Thoracic aorta (tissue), 2 donors: Measurements from ENCODE around the gene EPG5. TPM values are rescaled to one million over a fixed set of nuclear protein-coding genes. Genes with fewer than 3 reads are reported as not detected.

Source experiments
- ATAC-seq: fragments of 150-250 bp; one replicate; pipeline ENCODE4 v1.8.0; 2017; ENCODE audit warnings: low read depth; ENCODE audit not compliant: insufficient number of reproducible peaks, low FRiP score
- DNase-seq: peaks from one replicate; pipeline ENCODE4 v3.0.0-alpha.2; 2020; ENCODE audit warnings: low spot score
- H3K27ac ChIP-seq, 2 donors: fragments of 200-600 bp; sonication (generic); 1 replicate in 1 of 2; 2 replicates in 1 of 2; pipeline ENCODE4 v1.5.1; 2016; ENCODE audit warnings: mild to moderate bottlenecking in 2 of 2, moderate library complexity in 2 of 2
- H3K27me3 ChIP-seq: fragments of 200-600 bp; sonication (generic); replicated peaks from 2 replicates; pipeline ENCODE4 v1.6.0; 2016; ENCODE audit warnings: mild to moderate bottlenecking; ENCODE audit not compliant: insufficient read depth
- H3K36me3 ChIP-seq: fragments of 200-600 bp; sonication (generic); one replicate; pipeline ENCODE4 v1.5.1; 2016
- H3K4me1 ChIP-seq, 2 donors: fragments of 200-600 bp; sonication (generic); 1 replicate in 1 of 2; 2 replicates in 1 of 2; pipeline versions ENCODE4 v1.5.1 to v1.6.0; 2016; ENCODE audit warnings: low read depth in 2 of 2, mild to moderate bottlenecking in 1 of 2; ENCODE audit not compliant: control insufficient read depth in 1 of 2
- H3K4me3 ChIP-seq: fragments of 200-600 bp; sonication (generic); 2 replicates; pipeline ENCODE4 v1.5.1; 2016; ENCODE audit warnings: mild to moderate bottlenecking
- H3K9me3 ChIP-seq: fragments of 200-600 bp; sonication (generic); 2 replicates; pipeline ENCODE4 v1.5.1; 2016
- CTCF ChIP-seq: fragments of 200-600 bp; sonication (generic); IDR thresholded peaks from one replicate; pipeline ENCODE4 v1.5.1; 2019; ENCODE audit warnings: antibody characterized with exemption
- total RNA-seq, 2 donors: library from RNA; depleted of rRNA; stranded (reverse); fragments of >200 nt; gene quantifications; one replicate each; pipeline versions ENCODE4 v1.1.0 to v1.2.3, GENCODE V29; 2016

Gene EPG5
- total RNA-seq, 2 donors from 2014 or later, result 46.0 to 47.9 TPM

- ATAC-seq (peak; percentile 46), DNase-seq (no peak)
- Histone ChIP-seq H3K4me1 (peaks cover 10 to 24% of the 10 kb centered on the region in 2 donors), H3K27ac (peak overlapping the region in 1 of 2 donors; percentile 5), H3K36me3 (no peaks in the 10 kb centered on the region), H3K4me3 (no peak overlapping the region), H3K27me3 (no peaks in the 10 kb centered on the region), H3K9me3 (no peaks in the 10 kb centered on the region)
- TF ChIP-seq CTCF, result peak; percentile 68
These were observed 127.4 kb downstream of the EPG5 start for GRCh38 chr18:45839414-45840395.

- H3K9me3 ChIP-seq, result no peaks in the 10 kb centered on the region
- no peak for TF ChIP-seq CTCF
- H3K4me3 ChIP-seq, result peak overlapping the region; percentile 73
- H3K27ac ChIP-seq, result no peak overlapping the region
- H3K4me1 ChIP-seq, result peaks cover 10 to 24% of the 10 kb centered on the region in 2 donors
- DNase-seq, result no peak
- no peaks in the 10 kb centered on the region for H3K27me3 ChIP-seq
- ATAC-seq, result peak; percentile 6
- H3K36me3 ChIP-seq, result no peaks in the 10 kb centered on the region
These were observed 128.6 kb downstream of the EPG5 start for GRCh38 chr18:45838302-45839070.

DNA sequence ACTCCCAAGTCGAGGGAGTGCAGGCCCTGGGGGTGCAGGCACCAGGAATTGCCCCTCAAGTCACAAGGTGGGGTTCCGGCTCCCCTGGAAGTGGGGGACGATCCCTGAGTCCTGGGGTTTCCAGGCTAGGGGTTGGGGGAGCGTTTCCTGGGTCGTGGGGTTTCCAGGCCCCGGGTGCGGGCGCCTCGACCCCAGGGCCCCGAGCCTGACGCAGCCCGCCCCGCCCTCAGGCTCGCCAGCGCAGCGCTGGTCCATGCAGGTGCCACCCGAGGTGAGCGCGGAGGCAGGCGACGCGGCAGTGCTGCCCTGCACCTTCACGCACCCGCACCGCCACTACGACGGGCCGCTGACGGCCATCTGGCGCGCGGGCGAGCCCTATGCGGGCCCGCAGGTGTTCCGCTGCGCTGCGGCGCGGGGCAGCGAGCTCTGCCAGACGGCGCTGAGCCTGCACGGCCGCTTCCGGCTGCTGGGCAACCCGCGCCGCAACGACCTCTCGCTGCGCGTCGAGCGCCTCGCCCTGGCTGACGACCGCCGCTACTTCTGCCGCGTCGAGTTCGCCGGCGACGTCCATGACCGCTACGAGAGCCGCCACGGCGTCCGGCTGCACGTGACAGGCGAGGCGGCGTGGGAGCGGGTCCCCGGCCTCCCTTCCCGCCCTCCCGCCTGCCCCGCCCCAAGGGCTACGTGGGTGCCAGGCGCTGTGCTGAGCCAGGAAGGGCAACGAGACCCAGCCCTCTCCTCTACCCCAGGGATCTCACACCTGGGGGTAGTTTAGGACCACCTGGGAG lies 129.7 kb downstream of the EPG5 start:
- Histone ChIP-seq H3K27ac (no peak overlapping the region), H3K4me1 (peaks cover 10 to 24% of the 10 kb centered on the region in 2 donors), H3K27me3 (no peaks in the 10 kb centered on the region), H3K36me3 (no peaks in the 10 kb centered on the region), H3K4me3 (peak overlapping the region; percentile 73), H3K9me3 (no peaks in the 10 kb centered on the region)
- peak; percentile 30 for TF ChIP-seq CTCF
- DNase-seq (no peak), ATAC-seq (peak; percentile 17)

DNA sequence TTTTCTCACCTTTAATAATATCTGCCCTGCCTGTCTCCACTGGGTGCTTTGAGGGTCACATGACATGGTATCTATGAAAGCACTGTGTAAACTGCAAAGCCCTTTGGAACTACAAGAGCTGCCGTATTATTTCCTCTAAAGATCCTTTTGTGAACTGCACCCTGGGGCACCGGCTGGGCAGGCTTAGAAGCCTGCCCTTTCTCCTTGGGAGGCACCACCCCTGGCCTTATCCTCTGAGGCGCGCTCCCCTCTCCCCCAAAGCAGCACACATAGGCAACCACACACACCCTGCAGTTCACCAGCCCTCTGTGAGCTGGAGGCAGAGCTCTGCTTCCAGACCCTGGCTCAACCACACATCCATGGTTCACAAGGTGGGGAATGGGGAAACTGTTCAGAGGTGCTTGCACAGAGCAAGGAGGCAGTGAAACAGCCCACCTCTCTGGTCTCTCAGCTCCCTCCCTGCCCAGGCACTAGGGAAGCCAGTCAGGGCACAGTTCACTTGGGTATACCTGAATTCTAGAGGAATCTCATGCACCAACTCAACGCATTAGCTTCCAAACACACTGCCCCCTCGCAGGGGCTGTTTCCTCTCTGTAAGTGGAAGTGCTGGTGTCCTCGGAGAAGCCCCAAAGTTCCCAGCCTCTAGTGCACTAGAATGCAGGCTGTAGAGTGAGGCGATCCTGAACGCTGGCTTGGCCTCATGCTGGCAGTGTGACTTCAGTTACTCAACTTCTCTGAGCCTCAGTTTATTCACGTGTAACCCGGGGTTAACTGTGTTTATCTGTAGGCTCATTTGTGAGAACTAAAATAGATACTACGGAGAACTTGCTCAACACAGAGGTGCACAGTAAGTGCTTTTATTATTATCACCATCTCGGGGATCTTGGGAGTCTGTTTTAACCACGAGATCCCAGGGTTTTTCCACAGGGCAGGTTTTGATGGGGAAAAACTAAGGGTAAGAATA lies 130.6 kb downstream of the EPG5 start:
- no peak for ATAC-seq
- Histone ChIP-seq H3K4me1 (peaks cover 10 to 24% of the 10 kb centered on the region in 2 donors), H3K4me3 (no peak overlapping the region), H3K27me3 (no peaks in the 10 kb centered on the region), H3K9me3 (no peaks in the 10 kb centered on the region), H3K27ac (no peak overlapping the region), H3K36me3 (no peaks in the 10 kb centered on the region)
- no peak for TF ChIP-seq CTCF
- no peak for DNase-seq
